ENCODE results near the gene BRSK2. TPM values are rescaled to one million over a fixed set of nuclear protein-coding genes. Genes with fewer than 3 reads are reported as not detected.

BRSK2 gene
- total RNA-seq, 6 experiments from 2014 or later, result 0.14 to 0.99 (median 0.47) TPM; not detected in 1

GRCh38 chr11:1484695-1485503, 95.2 kb downstream of the BRSK2 start:
- H3K4me3 Mint-ChIP-seq, result no peak overlapping the region
- H3K9me3 Mint-ChIP-seq, result no peaks in the 10 kb centered on the region
- no peaks in the 10 kb centered on the region for H3K36me3 Mint-ChIP-seq (ENCODE audit: low read depth)
- no peak for DNase-seq
- TF ChIP-seq CTCF (IDR thresholded peaks at IDR 0.05), result no peak
- H3K27ac Mint-ChIP-seq, result no peak overlapping the region
- no peaks in the 10 kb centered on the region for H3K4me1 Mint-ChIP-seq (ENCODE audit: low read depth)
- H3K27me3 Mint-ChIP-seq (ENCODE audit: insufficient read depth), result no peaks in the 10 kb centered on the region; the same call in 1 of the 2 replicates

GRCh38 chr11:1485504-1485885, 95.8 kb downstream of the BRSK2 start:
- Mint-ChIP-seq H3K36me3 (ENCODE audit: low read depth) (no peaks in the 10 kb centered on the region), H3K27me3 (ENCODE audit: insufficient read depth) (no peaks in the 10 kb centered on the region; the same call in 1 of the 2 replicates), H3K27ac (no peak overlapping the region), H3K4me1 (ENCODE audit: low read depth) (no peaks in the 10 kb centered on the region), H3K9me3 (no peaks in the 10 kb centered on the region), H3K4me3 (no peak overlapping the region)
- TF ChIP-seq CTCF (IDR thresholded peaks at IDR 0.05), result no peak
- no peak for DNase-seq

DNA sequence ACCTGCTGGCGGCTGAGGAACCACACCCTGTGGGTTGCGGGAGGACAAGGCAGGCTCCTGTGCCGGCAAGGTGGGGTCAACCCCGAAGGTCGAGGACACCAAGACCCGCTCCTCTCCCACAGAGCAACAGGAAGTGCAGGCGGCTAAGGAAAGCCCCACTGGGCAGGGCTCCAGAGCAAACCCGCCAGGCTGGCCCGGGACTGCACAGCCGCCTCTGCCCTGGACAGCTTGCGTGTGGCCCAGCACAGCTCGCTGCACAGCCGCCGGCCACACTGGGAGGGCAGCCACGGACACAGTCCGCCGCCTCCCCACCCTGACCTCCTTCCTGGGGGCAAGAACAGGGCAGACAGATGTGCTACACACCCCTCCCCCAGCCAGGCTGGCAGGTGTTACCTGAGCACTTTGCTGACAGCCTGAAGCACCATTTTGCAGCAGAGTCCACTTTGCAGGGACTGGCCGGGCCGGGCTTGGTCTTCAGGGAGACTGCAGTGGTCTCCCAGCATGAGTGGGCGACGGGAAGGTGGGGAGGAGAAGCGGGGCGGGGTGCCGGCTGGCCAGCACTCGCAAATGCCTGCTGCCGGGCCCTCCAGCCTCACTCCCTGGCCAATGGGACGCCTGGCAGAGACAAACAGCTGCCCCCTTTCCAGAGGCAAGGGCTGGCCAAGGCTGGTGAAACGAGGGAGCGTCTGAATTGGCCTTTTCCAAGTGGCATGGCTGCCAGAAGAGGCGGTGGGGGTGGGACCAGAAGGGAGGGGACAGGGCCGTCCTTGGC, 96.5 kb downstream of the BRSK2 start, which contains the start of gene MOB2:
MOB2 (minus strand) TSS at position 726 of the 772 bp plus-strand sequence; CDS start at position 503, 223 bp downstream.
- no peaks in the 10 kb centered on the region for H3K4me1 Mint-ChIP-seq (ENCODE audit: low read depth)
- no peak within 1 kb of the TSS for H3K4me3 Mint-ChIP-seq
- H3K9me3 Mint-ChIP-seq, result no peaks in the 10 kb centered on the region
- DNase-seq, result no peak
- H3K27me3 Mint-ChIP-seq (ENCODE audit: insufficient read depth), result no peaks in the 10 kb centered on the region; the same call in 1 of the 2 replicates
- H3K27ac Mint-ChIP-seq, result no peak within 1 kb of the TSS
- no peaks in the 10 kb centered on the region for H3K36me3 Mint-ChIP-seq (ENCODE audit: low read depth)
- no peak for TF ChIP-seq CTCF (IDR thresholded peaks at IDR 0.05)

DNA sequence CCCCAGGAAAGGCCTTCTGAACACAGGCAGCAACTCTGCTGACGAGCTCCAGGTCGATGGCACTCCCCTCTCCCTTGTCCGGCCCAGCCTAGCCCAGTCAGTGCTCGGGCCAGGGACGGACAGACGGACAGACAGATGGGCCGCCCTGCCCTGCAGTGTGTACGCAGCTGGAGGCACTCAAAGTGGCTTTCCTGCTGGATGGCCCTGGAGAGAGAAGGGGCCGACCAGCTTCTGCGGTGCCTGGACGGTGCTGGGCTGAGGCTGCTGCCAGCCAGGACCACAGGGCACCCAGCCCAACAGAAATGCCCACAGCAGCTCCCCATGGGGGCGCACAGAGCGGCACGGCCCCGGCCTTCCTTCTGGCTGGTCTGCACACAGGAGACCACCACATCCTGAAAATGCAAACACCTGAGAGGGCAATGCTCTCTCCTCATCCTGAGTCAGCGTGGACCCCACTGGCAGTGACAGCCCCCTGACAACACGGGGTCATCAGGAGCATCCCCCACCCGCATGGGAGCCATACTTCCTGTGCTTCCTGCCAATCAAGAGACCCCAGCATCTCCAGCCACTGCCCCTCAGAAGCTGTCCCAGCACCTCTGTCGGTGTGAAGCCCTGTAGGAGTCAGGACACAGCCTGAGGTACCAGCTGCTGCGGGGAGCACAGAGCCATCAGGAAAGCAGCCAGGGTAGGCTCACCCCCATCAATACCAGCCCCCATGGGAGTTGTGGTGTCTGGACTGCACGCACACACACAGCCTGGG, 97.5 kb downstream of the BRSK2 start:
- DNase-seq, result no peak
- TF ChIP-seq CTCF (IDR thresholded peaks at IDR 0.05), result no peak
- Mint-ChIP-seq H3K27ac (no peak overlapping the region), H3K4me1 (ENCODE audit: low read depth) (no peaks in the 10 kb centered on the region), H3K36me3 (ENCODE audit: low read depth) (no peaks in the 10 kb centered on the region), H3K4me3 (no peak overlapping the region), H3K9me3 (no peaks in the 10 kb centered on the region), H3K27me3 (ENCODE audit: insufficient read depth) (no peaks in the 10 kb centered on the region; the same call in 1 of the 2 replicates)

DNA sequence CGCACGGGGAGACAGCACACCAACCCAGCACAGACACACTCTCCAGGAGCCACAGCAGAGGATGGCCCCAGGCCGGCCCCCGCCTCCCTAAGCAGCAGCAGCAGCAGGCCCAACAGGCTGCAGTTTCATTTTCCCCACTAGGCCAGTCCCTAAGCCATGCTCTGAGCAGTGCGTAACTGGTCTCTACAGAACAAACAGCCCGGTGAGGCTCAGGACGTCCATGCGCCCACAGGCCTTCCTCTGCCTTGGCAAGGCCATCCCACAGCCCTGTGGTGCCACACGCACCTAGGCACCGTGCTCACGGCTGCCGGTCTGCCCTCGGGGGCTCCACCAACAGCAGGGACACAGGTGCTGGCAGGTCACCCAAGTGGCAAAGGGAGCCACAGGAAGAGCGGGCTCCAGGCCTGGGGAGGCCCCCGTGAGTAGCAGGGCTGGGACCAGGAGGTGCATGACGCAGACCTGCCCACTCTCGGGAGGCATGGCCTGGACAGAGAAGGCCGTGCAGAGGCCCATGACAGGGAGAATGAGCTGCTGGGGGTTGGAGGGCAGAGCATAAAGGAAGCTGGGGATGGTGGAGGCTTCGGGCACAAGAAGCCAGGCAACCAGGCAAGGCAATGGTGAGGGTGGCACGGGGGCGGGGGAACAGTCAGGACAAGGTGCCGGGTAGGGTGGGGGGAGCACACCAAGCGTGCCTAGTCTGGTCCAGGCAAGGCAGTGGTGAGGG, 98.3 kb downstream of the BRSK2 start:
- no peak overlapping the region for H3K27ac Mint-ChIP-seq
- no peaks in the 10 kb centered on the region; the same call in 1 of the 2 replicates for H3K27me3 Mint-ChIP-seq (ENCODE audit: insufficient read depth)
- H3K4me3 Mint-ChIP-seq, result no peak overlapping the region
- no peaks in the 10 kb centered on the region for H3K9me3 Mint-ChIP-seq
- TF ChIP-seq CTCF (IDR thresholded peaks at IDR 0.05), result no peak
- H3K36me3 Mint-ChIP-seq (ENCODE audit: low read depth), result no peaks in the 10 kb centered on the region
- no peak for DNase-seq
- H3K4me1 Mint-ChIP-seq (ENCODE audit: low read depth), result no peaks in the 10 kb centered on the region
